K562 (cell line): ENCODE results near the gene LAMA3. TPM values are rescaled to one million over a fixed set of nuclear protein-coding genes. Genes with fewer than 3 reads are reported as not detected.

Experiments used
- FOXJ3 ChIP-seq: sonication (generic); formaldehyde crosslinking; IDR thresholded peaks from 2 replicates; pipeline ENCODE4 v1.4.0; 2020; ENCODE audit warnings: mild to moderate bottlenecking, missing genetic modification reagents
- NFYB ChIP-seq: IDR thresholded peaks from 2 replicates; pipeline ENCODE4 v1.6.1; 2011; ENCODE audit warnings: mild to moderate bottlenecking, moderate library complexity; ENCODE audit not compliant: insufficient read length; ENCODE audit errors: extremely low read depth
- RAD51 ChIP-seq: fragments of 450-650 bp; IDR thresholded peaks from 2 replicates; pipeline ENCODE4 v1.7.1; 2016; ENCODE audit warnings: low read depth, mild to moderate bottlenecking, borderline replicate concordance
- SRSF9 ChIP-seq: fragments of 200-400 bp; formaldehyde crosslinking; IDR thresholded peaks from 2 replicates; pipeline ENCODE4 v1.6.1; 2017; ENCODE audit warnings: low read depth, low read length, borderline replicate concordance
- U2AF1 ChIP-seq: fragments of 200-400 bp; formaldehyde crosslinking; optimal IDR thresholded peaks from 2 replicates; pipeline ENCODE3; 2017; ENCODE audit warnings: mild to moderate bottlenecking, low read depth, low read length, moderate library complexity
- ZNF217 ChIP-seq: sonication (generic); formaldehyde crosslinking; IDR thresholded peaks from 2 replicates; pipeline ENCODE4 v1.8.0; 2022; ENCODE audit warnings: mild to moderate bottlenecking, missing genetic modification reagents
- polyA plus RNA-seq, 8 experiments: library from polyadenylated mRNA; depleted of rRNA in 4 of 8; stranded (reverse) in 5 of 8; unstranded in 3 of 8; fragments of >200 nt; fragmentation: Nextera tagmentation in 2 of 8; fragmentation: Illumina TruSeq in 1 of 8; extraction: Ambion mirVana in 2 of 8; extraction: Trizol in 1 of 8; gene quantifications; 2 replicates each; pipeline versions ENCODE4 v1.2.1 to v1.2.3, GENCODE V29; 2011 to 2014; ENCODE audit warnings: inconsistent platforms in 1 of 8, missing spikeins in 1 of 8
- total RNA-seq, 7 experiments: library from RNA; depleted of rRNA in 6 of 7; stranded (reverse); fragments of >200 nt in 6 of 7; fragmentation: Illumina TruSeq in 2 of 7; extraction: Trizol in 2 of 7; gene quantifications; 2 replicates each; pipeline versions ENCODE4 v1.2.1 to v1.2.3, GENCODE V29; 2011 to 2021; ENCODE audit warnings: low replicate concordance in 1 of 7
- TF ChIP-seq, protein P1 (sequence below), 2 experiments: fragments of 450-650 bp; IDR thresholded peaks; 2 replicates each; pipeline ENCODE4 v1.6.1; 2018; ENCODE audit warnings: mild to moderate bottlenecking in 2 of 2, low read depth in 1 of 2; ENCODE audit not compliant: partially characterized antibody in 2 of 2
- TF ChIP-seq, protein P2 (sequence below): fragments of 450-650 bp; formaldehyde crosslinking; IDR thresholded peaks from 2 replicates; pipeline ENCODE4 v1.4.0; 2020; ENCODE audit warnings: mild to moderate bottlenecking, mixed read lengths
- TF ChIP-seq, protein P3 (sequence below): sonication (generic); formaldehyde crosslinking; IDR thresholded peaks from 2 replicates; pipeline ENCODE4 v1.5.0; 2020; ENCODE audit warnings: missing genetic modification reagents

The LAMA3 gene
- total and polyA plus RNA-seq, 9 of the 15 experiments (the other 6 are each of a cell fraction or from before 2014, with no cell fraction given): 0.07 TPM; not detected in 8

DNA sequence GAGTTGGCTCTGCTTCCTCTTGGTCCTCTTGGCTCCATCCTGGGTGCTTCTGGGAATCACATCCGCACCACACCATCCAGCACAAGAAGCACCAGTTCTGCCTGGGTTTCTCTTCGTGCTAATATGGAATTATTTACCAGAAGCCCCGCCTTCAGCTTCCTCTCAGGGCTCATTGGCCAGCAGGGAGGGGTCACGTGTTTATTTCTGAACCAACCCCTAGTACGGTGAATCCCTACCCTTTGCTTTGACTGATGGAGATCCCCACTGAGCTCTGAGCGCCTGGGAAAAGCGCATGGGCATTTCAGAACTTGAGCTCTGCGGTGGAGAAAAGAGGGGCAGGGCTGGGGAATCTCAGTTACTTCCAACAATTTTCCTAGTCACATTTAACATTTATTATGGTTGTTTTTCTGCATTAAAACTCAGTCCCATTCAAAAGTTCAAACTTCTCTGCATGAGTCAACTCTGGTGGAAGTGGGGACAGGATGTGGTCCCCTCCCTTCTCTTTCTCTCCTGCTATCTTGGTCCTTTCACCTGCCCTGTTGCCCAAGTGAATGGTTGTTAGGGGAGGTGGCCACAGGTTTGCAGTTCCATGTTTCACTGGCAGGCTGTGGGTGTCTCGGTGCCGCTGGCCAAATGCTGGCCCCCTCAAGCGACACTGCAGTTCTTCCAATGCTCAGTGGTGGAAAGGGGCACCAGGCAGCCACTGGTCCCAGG, 248.9 kb downstream of the LAMA3 start (continued):
- TF ChIP-seq, protein P1, sequence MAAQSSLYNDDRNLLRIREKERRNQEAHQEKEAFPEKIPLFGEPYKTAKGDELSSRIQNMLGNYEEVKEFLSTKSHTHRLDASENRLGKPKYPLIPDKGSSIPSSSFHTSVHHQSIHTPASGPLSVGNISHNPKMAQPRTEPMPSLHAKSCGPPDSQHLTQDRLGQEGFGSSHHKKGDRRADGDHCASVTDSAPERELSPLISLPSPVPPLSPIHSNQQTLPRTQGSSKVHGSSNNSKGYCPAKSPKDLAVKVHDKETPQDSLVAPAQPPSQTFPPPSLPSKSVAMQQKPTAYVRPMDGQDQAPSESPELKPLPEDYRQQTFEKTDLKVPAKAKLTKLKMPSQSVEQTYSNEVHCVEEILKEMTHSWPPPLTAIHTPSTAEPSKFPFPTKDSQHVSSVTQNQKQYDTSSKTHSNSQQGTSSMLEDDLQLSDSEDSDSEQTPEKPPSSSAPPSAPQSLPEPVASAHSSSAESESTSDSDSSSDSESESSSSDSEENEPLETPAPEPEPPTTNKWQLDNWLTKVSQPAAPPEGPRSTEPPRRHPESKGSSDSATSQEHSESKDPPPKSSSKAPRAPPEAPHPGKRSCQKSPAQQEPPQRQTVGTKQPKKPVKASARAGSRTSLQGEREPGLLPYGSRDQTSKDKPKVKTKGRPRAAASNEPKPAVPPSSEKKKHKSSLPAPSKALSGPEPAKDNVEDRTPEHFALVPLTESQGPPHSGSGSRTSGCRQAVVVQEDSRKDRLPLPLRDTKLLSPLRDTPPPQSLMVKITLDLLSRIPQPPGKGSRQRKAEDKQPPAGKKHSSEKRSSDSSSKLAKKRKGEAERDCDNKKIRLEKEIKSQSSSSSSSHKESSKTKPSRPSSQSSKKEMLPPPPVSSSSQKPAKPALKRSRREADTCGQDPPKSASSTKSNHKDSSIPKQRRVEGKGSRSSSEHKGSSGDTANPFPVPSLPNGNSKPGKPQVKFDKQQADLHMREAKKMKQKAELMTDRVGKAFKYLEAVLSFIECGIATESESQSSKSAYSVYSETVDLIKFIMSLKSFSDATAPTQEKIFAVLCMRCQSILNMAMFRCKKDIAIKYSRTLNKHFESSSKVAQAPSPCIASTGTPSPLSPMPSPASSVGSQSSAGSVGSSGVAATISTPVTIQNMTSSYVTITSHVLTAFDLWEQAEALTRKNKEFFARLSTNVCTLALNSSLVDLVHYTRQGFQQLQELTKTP (IDR thresholded peaks at IDR 0.05; ENCODE audit: low read depth in 1 of 2, partially characterized antibody in 2 of 2): no peak
- TF ChIP-seq U2AF1 (no peak), FOXJ3 (CRISPR knock-in tag) (no peak), NFYB (peak; percentile 46), RAD51 (peak; percentile 33; the same call in 1 of the 2 replicates), ZNF217 (no peak), SRSF9 (no peak)
- TF ChIP-seq, protein P2, sequence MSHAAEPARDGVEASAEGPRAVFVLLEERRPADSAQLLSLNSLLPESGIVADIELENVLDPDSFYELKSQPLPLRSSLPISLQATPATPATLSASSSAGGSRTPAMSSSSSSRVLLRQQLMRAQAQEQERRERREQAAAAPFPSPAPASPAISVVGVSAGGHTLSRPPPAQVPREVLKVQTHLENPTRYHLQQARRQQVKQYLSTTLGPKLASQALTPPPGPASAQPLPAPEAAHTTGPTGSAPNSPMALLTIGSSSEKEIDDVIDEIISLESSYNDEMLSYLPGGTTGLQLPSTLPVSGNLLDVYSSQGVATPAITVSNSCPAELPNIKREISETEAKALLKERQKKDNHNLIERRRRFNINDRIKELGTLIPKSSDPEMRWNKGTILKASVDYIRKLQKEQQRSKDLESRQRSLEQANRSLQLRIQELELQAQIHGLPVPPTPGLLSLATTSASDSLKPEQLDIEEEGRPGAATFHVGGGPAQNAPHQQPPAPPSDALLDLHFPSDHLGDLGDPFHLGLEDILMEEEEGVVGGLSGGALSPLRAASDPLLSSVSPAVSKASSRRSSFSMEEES (CRISPR knock-in tag): peak; percentile 68
- TF ChIP-seq, protein P3, sequence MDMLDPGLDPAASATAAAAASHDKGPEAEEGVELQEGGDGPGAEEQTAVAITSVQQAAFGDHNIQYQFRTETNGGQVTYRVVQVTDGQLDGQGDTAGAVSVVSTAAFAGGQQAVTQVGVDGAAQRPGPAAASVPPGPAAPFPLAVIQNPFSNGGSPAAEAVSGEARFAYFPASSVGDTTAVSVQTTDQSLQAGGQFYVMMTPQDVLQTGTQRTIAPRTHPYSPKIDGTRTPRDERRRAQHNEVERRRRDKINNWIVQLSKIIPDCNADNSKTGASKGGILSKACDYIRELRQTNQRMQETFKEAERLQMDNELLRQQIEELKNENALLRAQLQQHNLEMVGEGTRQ (CRISPR knock-in tag): peak; percentile 37; the same call in 1 of the 2 replicates
